Stimulated activated CD8-positive, alpha-beta memory T cell treated with anti-CD3 and anti-CD28 coated beads, Interleukin-15, amount 100 ng/mL, for 48 hours (primary cell): ENCODE results near the gene GPR180.

Experiments
- DNase-seq, 2 donors: peaks; one replicate each; pipeline ENCODE4 v3.0.0-alpha.2; 2020; ENCODE audit warnings: low read depth in 2 of 2

Gene GPR180

DNA sequence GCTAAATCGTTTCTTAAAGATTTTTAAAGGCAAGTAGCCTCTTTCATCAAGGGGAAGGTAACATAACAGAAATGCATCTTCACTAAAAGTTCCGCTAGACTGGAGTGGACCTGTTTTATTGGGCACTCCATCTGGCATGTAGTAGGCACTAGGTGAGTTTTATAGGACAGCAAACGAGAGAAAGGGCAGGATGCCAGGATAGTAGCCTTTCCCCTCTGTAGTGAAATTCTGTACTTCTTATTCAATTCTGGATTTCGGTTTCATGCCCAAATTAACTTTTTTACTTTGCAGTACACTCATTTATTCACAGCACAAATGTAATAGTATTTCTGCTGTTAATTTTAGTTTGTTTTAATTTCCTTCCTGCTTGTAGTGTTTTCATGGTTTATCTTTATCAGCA, 45.2 kb downstream of the GPR180 start:
- DNase-seq, result no peak

DNA sequence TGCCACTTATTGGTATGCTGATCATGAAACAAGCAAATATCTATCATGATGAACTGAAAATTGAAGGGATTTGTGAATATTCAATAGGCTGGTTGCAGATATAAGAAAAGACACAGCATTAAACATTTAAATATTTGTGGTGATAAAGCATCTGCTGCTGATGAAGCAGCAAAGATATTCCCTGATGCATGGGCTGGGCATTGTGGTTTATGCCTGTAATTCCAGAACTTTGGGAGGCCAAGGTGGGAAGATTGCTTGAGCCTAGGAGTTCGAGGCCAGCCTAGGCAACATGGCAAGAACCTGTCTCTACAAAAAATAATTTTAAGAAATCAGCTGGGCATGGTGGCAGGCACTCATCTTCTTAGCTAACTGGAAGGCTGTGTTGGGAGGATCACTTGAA, 54.5 kb downstream of the GPR180 start:
- DNase-seq, result no peak

DNA sequence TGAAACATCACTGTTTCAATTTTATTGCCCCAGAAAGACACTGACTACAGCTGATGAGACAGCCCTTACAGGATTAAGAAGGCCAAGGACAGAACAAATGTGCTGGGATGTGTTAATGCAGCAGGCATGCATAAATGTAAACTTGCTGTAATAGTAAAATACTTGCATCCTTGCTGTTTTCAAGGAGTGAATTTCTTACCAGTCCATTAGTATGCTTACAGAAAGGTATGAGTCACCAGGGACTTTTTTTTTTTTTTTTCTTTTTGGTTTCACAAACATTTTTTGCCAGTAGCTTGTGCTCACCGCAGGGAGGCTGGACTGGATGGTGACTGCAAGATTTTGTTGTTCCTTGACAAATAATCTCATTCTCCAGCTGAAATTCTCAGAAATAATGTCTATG, 55.1 kb downstream of the GPR180 start:
- DNase-seq, result no peak

DNA sequence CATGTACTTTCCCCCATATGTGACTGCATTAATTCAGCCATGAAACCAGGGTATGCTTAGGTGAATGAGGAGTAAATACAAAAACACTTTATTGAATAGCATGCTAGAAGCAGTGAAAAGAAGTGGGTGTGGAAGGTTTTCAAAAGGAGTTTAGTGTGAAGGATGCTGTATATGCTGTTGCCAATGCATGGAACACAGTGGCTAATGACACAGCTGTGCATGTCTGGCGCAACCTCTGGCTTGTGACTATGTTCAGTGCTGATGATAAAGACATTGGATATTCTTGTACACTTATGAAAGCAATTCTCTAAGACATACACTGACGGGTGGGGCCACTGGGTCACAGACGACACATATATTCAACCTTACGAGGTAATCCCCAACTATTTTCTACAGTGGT, 55.5 kb downstream of the GPR180 start:
- no peak for DNase-seq

DNA sequence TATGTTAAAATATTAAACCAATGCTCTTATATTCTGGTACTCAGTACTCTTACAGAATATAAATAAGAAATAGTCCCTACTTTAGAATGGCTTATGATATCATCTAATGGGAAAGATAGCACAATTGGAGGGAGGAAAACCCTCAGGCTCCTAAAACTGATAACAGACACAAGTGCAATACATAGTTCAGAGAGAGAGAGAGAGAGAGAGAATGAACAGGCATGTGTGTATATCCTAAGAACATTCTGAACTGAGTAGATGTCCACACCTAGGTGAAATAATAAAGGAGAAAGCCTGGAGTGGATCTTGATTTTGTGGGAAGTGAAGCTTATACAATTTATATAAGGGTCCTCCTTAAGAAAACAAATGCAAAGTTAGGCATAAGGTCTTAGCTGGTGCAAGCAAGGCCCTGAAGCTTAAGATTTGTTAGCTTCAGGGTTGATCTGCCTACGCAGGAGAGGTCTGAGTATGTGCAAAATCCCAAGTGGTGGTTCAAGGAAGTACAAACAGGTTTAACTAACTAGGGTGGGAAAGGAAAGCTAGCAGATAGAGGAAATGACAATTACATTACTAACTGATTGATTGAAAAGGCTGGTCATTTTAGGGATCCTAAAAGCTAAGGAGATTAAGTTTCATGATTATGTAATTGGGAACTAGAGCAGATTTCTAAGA, 57.4 kb downstream of the GPR180 start:
- DNase-seq, result no peak

DNA sequence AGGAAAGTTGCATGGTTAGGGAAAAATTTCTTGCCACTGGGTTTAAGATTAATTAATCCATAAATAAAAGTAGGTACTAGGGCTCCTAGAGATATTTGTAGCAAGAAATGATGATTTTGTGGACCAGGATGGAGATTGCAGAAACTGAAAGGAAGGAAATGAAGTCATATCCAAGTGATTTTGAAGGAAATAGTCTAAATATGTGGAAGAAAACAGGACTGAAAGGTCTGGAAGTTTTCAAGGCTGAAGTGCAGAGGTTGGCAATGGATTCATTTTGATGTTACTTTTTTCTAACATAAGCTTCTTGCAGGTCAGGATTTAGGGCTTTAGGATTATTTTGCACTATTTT, 57.9 kb downstream of the GPR180 start:
- DNase-seq, result no peak

DNA sequence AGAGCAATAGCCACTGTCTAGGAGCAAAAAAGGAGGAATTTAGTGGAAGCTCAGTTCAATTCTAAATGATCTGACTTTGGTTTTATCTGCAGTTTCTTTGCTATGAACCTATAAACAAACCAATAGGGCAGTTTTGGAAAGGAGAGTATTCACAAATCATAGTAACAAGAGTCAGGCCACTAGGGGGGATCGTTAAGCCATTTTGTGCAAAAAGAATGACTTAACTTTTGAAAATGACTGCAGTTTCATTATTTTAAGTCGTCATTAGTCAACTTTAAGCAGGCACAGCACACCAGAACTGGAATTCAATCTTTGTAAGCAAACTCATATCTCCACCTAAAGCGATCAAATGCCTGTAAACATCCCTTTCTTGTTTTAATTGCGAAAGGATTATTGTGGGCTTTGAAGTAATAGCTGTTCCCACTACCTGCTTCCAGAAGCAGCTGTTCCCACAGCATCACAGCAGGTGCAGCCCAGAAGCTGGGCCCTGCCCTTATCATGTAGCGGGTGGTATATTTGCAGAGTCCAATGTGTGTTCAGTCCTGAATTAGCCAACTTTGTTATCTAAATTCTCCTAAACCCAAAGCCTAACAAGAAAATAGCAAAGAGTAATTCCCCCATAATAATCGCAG, 59.2 kb downstream of the GPR180 start:
- no peak for DNase-seq

DNA sequence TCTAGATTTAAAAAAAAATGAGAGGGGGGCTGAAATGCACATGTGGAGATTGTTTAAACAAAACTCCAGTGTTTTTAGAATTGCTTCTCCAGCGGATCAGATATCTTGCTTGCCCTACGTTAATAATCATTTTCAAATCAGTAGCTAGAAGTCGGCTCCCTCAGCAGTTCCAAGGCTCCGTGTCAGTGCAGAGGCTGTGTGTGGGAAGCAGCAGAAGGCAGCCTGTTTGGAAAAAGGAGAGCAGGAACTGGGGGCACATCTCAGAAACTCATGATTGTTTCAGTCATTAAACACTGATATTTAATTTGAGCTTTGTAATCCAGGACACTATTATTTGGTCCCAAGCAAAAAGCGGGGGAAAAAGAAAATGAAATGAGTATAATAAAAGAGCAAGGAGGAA, 59.7 kb downstream of the GPR180 start:
- DNase-seq, result no peak

DNA sequence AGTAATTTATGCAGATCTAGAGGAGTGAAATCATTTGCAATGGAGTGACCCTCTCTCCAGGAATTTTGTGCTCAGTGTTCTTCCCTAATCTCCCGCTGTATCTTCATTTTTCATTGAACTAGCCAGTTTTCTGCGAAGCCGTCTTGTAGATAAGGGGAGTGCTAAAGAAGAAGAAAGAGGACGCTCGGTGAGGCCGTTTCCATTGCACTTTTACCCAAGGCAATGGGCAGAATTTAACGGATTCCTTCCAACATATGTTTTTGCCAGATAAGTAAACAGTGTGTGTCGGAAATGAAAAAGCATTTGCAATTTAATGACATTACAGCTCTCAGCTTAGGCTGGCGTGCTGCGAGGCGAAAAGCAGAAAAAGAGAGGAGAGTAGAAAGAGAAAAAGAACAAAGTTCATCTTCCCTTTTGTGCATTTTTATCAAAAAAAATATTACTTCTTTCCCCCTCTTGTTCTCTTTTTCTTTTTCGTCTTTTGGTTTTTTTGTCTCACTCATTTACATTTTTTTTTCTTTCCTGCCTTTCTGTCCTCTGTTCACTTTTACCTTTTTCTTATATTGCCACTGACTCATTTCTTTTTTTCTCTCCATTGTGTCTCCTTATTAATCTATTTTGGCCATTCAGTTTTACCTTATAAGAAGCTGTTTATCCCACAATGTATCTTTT, 60.8 kb downstream of the GPR180 start:
- DNase-seq, result no peak

DNA sequence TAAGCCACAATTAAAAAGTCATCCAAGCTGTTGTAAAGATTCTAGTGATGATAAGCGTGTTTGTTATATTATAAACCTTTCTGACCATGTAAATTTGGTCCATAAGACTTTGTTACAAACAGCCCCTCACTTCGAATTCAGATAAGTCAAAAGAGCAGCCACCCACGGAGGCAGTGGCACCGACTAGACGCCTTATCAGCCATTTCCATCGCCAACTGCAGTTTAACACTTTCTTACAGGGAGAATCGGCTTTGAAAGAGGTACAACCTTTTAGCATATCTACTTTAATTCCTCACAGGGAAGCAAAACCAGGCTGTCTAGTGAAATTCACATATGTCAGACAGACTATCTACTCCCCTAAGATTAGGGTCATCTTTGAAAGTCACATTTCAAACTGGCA, 63.2 kb downstream of the GPR180 start:
- DNase-seq, result no peak

DNA sequence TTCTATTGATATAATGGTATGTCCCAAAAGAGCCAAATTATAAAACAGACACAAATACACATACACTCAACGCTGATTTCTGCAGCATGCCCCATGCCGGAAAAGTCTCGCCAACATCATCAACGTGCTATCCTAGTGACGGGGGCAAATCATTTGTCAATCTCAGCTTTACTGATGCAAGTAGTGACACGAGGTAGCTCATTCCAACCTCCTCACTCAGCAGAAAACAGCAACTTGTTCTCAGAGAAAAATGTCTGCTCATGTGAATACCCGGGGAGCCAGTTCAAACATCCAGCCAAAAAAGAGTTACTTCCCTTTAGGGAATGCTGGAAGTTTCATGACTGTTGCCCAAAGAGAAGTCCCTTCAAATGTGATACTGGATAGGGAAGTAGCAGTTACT, 64.4 kb downstream of the GPR180 start:
- DNase-seq, result no peak

DNA sequence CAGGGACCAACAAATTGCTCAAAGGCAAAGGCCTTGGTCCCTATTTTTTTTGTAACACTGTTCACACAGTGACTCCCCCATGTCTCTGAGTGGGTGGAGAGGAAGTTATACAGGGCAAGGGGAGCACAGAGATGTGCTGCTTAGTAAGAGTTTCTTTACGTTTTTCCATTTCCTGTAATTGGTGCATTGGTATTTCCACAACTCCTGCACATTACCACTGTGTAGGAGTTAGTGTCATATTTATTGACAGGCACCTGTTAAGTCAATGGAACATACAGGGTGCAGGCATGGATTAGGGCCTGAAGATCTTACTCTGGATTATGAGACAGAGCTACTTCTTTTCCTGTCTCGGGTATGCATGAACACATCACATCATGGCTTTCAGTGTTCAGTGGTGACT, 65.5 kb downstream of the GPR180 start:
- no peak for DNase-seq

DNA sequence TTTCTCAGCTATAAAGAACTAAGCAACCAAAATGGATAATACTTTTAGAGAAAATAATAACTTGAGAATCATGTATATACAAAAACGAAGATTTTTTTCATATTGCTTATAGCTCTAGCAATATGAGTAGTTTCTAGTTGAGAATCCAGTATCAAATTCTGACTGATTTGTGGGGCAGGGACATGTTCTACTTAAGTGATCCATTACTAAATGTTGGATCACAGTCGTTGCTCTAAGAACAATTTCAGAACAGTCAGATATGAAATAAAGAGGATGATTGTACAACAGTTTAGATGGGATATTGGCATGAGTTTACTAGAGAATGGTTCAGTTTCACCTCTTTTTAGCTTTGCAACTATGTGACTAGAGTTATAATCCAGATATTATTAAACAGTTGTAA, 70.7 kb downstream of the GPR180 start:
- no peak for DNase-seq

DNA sequence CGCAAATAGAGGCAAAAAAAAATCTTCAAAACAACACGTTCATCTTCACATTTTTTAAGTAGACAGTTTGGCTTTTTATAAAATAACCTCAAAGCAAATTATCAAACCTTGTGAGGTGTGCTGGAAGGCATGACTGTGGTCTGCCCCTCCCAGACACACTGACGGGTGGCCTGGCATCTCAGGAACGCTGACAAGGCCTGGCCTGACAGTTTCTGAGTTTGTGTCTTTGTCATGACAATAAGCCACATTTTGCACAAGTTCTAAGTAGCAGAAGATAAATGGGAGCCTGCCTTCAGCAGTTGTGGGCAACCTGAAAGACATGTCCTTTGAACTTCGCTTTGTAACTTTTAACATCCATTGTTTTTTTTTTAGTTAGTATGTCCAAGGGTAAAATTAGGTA, 72.2 kb downstream of the GPR180 start:
- DNase-seq, result no peak

DNA sequence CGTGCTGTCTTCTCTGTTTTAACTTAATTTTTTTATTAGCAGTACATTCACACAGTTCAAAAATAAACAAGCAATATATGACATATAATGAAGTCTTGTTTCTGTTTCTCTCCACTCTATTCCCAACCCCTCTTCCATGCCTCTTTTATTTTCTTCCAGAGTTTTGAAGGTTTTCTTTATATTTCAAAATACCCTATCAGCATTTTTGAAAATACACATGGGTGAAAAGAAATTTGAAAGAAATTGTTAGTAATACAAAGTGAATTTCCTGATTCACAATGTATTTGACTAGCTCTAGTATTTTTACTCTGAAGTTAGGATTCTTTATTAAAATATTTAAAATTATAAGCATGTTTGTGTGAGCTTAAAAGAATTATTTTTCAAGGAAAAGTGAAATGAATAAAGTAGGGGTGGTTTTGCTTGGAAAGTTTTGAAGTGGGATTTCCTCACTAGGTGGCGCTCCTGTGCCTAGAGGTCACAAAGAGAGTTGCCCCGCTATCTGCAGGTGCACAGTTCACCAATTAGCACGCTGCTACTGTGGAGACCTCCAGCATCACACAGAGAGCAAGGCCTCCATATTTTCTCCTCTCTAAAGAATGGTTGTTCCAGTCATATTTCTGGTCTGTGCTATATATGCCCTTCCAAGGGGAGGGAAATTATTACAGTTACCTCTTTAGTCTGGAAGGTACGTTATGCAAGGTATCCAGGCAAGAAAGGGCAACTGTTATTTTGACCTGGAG, 73.1 kb downstream of the GPR180 start:
- peak in 1 of 2 donors; percentile 28 for DNase-seq

DNA sequence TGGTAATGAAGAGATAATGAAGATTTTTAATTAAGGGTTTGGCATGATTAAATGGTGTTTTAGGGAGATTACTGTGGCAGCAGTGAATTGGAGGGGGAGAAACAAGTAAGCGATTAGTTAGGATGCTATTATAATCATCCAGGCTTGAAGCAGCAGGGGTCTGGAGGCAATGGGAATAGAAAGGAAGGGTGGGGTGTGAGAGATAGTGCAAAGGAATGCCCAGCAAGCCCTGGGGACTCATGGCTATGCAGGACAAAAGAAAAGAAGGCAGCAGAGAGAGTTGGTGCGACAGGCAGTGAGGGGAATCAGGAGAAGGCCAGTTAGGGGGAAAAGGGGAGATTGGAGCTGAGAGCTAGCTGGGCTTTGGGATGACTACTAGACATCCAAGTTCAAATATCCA, 76.1 kb downstream of the GPR180 start:
- no peak for DNase-seq

DNA sequence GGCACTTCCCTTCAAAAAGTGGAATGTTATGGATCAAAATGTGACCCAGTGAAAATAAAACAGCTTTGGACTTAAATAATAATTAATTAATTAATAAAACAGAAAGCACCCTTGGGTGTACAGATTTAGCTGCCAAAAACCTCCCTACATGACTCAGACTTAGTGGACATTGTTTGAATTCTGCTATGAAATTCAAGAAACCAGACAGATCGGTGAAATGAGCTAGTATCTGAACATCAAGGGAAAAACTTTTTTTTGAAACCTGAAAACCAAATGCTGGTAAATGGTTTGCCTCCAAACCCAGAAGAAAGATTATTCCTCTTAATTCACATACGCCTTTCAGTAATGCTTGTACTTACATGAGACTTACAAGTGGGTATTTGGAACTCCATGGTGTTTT, 77.2 kb downstream of the GPR180 start:
- DNase-seq, result no peak

DNA sequence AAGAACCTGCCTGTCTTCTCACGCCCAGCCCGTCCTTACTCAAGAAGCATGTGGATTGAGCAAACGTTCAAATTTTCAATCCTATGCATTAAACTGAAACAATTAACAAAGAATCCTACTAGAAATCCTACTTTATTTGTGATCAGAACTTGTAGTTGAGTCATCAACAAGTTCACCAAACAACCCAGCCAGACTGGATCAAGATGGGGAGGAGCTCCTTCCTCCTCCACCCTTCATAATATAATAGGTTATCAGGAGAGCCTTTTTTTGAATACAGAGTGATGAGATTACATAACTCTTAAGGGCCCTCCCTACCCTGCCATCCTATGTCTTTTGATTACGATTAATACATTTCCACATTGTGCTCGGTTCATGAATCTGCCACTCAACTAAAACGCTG, 78.0 kb downstream of the GPR180 start:
- DNase-seq, result no peak

DNA sequence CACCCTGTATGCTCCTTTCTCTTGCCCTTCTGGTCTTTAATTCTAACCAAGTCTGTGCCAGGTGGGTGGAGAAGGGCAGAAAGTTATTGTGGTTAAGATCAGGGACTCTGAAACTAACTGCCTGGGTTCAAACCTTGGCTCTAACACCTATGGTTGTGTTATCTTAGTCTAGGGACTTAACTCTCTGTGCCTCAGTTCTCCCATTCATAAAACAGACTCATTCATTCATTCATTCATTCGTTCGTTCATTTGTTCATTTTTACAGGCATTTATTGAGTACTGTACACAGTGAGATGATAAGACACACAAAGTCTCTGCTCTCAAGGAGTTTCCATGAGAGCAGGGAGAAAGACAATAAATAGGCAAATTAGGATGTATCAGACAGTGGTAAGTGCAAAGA, 80.6 kb downstream of the GPR180 start:
- no peak for DNase-seq

DNA sequence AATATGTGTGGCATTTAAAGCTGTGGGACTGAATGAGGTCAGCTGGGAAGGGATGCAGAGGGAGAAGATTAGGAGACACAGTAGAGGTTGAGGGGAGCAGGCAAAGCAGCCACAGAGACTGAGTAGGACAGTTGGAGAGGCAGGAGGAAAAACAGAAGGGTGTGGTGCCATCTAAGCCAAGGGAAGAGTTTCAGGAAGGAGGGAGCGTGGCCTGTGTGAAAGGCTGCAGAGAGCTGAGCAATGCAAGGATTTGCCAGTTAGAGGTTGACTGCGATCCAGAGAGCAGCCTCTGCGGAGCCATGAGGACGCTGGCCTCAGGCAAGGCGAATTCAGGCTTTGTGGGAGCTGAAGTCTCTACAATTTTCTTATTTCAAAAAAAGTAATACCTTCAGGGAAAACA, 81.8 kb downstream of the GPR180 start:
- no peak for DNase-seq
